GM23338 (cell line): Measurements from ENCODE around the gene CAMTA1. TPM values are rescaled to one million over a fixed set of nuclear protein-coding genes. Genes with fewer than 3 reads are reported as not detected.
A peak's percentile ranks its signal among the peaks of the same experiment; 100 is the strongest.

ENCODE experiments used
- ATAC-seq: fragments of 200-7000 bp; cut with Tn5 transposase; 3 replicates; pipeline ENCODE4 v1.9.1; 2020
- DNase-seq: peaks from one replicate; pipeline ENCODE4 v3.0.0-alpha.2; 2015; ENCODE audit warnings: low spot score
- H2AFZ ChIP-seq: fragments of 200-600 bp; sonication (generic); 2 replicates; pipeline ENCODE4 v1.8.0; 2016; ENCODE audit warnings: antibody characterized with exemption, mild to moderate bottlenecking, moderate library complexity
- H3F3A ChIP-seq: fragments of 200-600 bp; sonication (generic); replicated peaks from 2 replicates; pipeline ENCODE4 v1.8.0; 2017; ENCODE audit warnings: antibody characterized with exemption, mixed run types, low read depth
- H3K27ac ChIP-seq: fragments of 200-600 bp; sonication (generic); 2 replicates; pipeline ENCODE4 v1.6.1; 2016; ENCODE audit warnings: low read depth
- H3K27me3 ChIP-seq: fragments of 200-600 bp; sonication (generic); 2 replicates; pipeline ENCODE4 v1.8.0; 2016; ENCODE audit warnings: mild to moderate bottlenecking, mixed run types, moderate library complexity; ENCODE audit not compliant: insufficient read depth
- H3K36me3 ChIP-seq: fragments of 200-600 bp; sonication (generic); 2 replicates; pipeline ENCODE4 v1.8.0; 2016; ENCODE audit warnings: mild to moderate bottlenecking; ENCODE audit not compliant: insufficient read depth
- H3K4me1 ChIP-seq: fragments of 200-600 bp; sonication (generic); 2 replicates; pipeline ENCODE4 v1.8.0; 2016; ENCODE audit warnings: mild to moderate bottlenecking, moderate library complexity; ENCODE audit not compliant: insufficient read depth
- H3K4me2 ChIP-seq: fragments of 200-600 bp; sonication (generic); 2 replicates; pipeline ENCODE4 v1.7.1; 2017; ENCODE audit warnings: mixed run types
- H3K4me3 ChIP-seq: fragments of 200-600 bp; sonication (generic); 2 replicates; pipeline ENCODE4 v1.6.1; 2016; ENCODE audit warnings: mixed run types
- H3K79me2 ChIP-seq: fragments of 200-600 bp; sonication (generic); replicated peaks from 2 replicates; pipeline ENCODE4 v1.8.0; 2017; ENCODE audit warnings: mild to moderate bottlenecking; ENCODE audit not compliant: insufficient read depth
- H3K9me2 ChIP-seq: fragments of 200-600 bp; sonication (generic); 2 replicates; pipeline ENCODE4 v1.8.0; 2017; ENCODE audit not compliant: insufficient read depth
- H4K20me1 ChIP-seq: fragments of 200-600 bp; sonication (generic); replicated peaks from 2 replicates; pipeline ENCODE4 v1.8.0; 2017; ENCODE audit warnings: mild to moderate bottlenecking; ENCODE audit not compliant: insufficient read depth
- H3K27ac Mint-ChIP-seq: 2 replicates; pipeline ENCODE4 v1.8.0; 2020; ENCODE audit warnings: inconsistent platforms, mild to moderate bottlenecking, moderate library complexity, mixed read lengths
- H3K27me3 Mint-ChIP-seq: 3 replicates; pipeline ENCODE4 v1.8.0; 2022; ENCODE audit warnings: low read depth, mild to moderate bottlenecking, moderate library complexity, mixed read lengths, inconsistent platforms; ENCODE audit not compliant: insufficient read depth, poor library complexity
- H3K36me3 Mint-ChIP-seq: 3 replicates; pipeline ENCODE4 v1.8.0; 2021; ENCODE audit warnings: low read depth, mild to moderate bottlenecking, inconsistent platforms, moderate library complexity, mixed read lengths
- H3K4me1 Mint-ChIP-seq: 3 replicates; pipeline ENCODE4 v1.8.0; 2020; ENCODE audit warnings: mild to moderate bottlenecking, inconsistent platforms, mixed read lengths
- H3K4me3 Mint-ChIP-seq: 3 replicates; pipeline ENCODE4 v1.8.0; 2021; ENCODE audit warnings: moderate library complexity, mild to moderate bottlenecking, inconsistent platforms, mixed read lengths
- H3K9me3 Mint-ChIP-seq: 3 replicates; pipeline ENCODE4 v1.8.0; 2020; ENCODE audit warnings: moderate library complexity, mild to moderate bottlenecking, inconsistent platforms, mixed read lengths
- CREB1 ChIP-seq: fragments of 250-450 bp; sonication (Bioruptor Pico); IDR thresholded peaks from 2 replicates; pipeline ENCODE4 v1.5.0; 2020; ENCODE audit warnings: low read depth, mild to moderate bottlenecking, moderate library complexity
- CTCF ChIP-seq, 2 experiments: fragments of 200-600 bp in 1 of 2; sonication (generic) in 1 of 2; conservative IDR thresholded peaks; 2 replicates each; pipeline versions ENCODE4 v1.5.1 to v1.6.1; 2016 to 2017; ENCODE audit warnings: antibody characterized with exemption in 2 of 2, low read depth in 2 of 2, mild to moderate bottlenecking in 2 of 2, moderate library complexity in 1 of 2
- ETS1 ChIP-seq: IDR thresholded peaks from 2 replicates; pipeline ENCODE4 v1.6.1; 2016; ENCODE audit warnings: antibody characterized with exemption
- EZH2 ChIP-seq: fragments of 200-600 bp; sonication (generic); IDR thresholded peaks from one replicate; pipeline ENCODE4 v1.8.0; 2017; ENCODE audit warnings: antibody characterized with exemption, mild to moderate bottlenecking, low read depth; ENCODE audit not compliant: unreplicated experiment
- EZH2phosphoT487 ChIP-seq: fragments of 200-600 bp; sonication (generic); IDR thresholded peaks from one replicate; pipeline ENCODE4 v1.8.1; 2018; ENCODE audit warnings: antibody characterized with exemption; ENCODE audit not compliant: unreplicated experiment
- JUNB ChIP-seq: IDR thresholded peaks from one replicate; pipeline ENCODE4 v1.6.1; 2016; ENCODE audit warnings: antibody characterized with exemption; ENCODE audit not compliant: unreplicated experiment
- NANOG ChIP-seq: IDR thresholded peaks from 2 replicates; pipeline ENCODE4 v1.6.1; 2016; ENCODE audit warnings: antibody characterized with exemption, borderline replicate concordance
- POLR2AphosphoS5 ChIP-seq: IDR thresholded peaks from 2 replicates; pipeline ENCODE4 v1.6.1; 2016; ENCODE audit warnings: antibody characterized with exemption, low read depth
- REST ChIP-seq: IDR thresholded peaks from one replicate; pipeline ENCODE4 v1.6.1; 2018; ENCODE audit warnings: antibody characterized with exemption; ENCODE audit not compliant: unreplicated experiment
- STAT1 ChIP-seq: IDR thresholded peaks from one replicate; pipeline ENCODE4 v1.6.1; 2016; ENCODE audit warnings: antibody characterized with exemption; ENCODE audit not compliant: unreplicated experiment
- ZNF114 ChIP-seq: fragments of 250-450 bp; sonication (Bioruptor Pico); IDR thresholded peaks from 2 replicates; pipeline ENCODE4 v1.5.0; 2020; ENCODE audit warnings: mild to moderate bottlenecking, moderate library complexity
- ZNF331 ChIP-seq: fragments of 250-450 bp; sonication (Bioruptor Pico); IDR thresholded peaks from 2 replicates; pipeline ENCODE4 v1.5.0; 2020; ENCODE audit warnings: low read depth, mild to moderate bottlenecking, moderate library complexity
- ZNF462 ChIP-seq: fragments of 250-450 bp; sonication (Bioruptor Pico); IDR thresholded peaks from 2 replicates; pipeline ENCODE4 v1.5.0; 2020; ENCODE audit warnings: mild to moderate bottlenecking, moderate library complexity
- polyA plus RNA-seq: library from polyadenylated mRNA; unstranded; fragments of >200 nt; fragmentation: Nextera tagmentation; extraction: Ambion mirVana; gene quantifications from 2 replicates; pipeline ENCODE4 v1.2.1, GENCODE V29; 2016
- total RNA-seq: library from RNA; depleted of rRNA; stranded (reverse); fragments of >200 nt; shearing (Covaris generic); gene quantifications from 2 replicates; pipeline ENCODE4 v1.2.3, GENCODE V29; 2014

Gene CAMTA1
- total and polyA plus RNA-seq, 2 experiments from 2014 or later: 115 to 519 TPM

DNA sequence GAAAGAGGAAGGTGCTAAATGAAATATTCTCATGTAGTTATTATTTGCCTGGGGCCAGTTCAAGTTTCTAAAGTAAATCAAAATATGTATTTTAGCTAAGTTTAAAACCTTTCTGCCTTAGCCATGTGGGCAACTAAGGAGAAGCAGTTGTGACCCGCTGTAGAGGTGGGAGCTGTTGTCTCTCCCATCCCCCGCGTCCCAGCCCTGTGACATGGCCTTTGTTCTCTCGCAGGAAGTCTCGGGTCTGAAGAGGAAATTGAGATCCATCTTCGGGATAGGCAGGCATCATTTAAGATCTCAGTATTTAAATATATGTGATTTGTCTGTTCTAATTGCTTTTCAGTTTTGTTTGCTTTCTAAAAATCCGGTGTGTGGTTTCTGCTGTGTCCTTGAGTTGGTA is 121.5 kb downstream of the CAMTA1 start:
- ATAC-seq: peak; percentile 66
- peaks cover 15% of the 10 kb centered on the region for H3K27me3 Mint-ChIP-seq
- H3K9me3 Mint-ChIP-seq: no peaks in the 10 kb centered on the region
- TF ChIP-seq CTCF (conservative IDR thresholded peaks at IDR 0.05; ENCODE audit: low read depth in 2 of 2): no peak
- no peak for TF ChIP-seq JUNB
- TF ChIP-seq EZH2: no peak
- no peak for TF ChIP-seq EZH2phosphoT487
- TF ChIP-seq ZNF114 (CRISPR knock-in tag): no peak
- TF ChIP-seq NANOG: no peak
- TF ChIP-seq REST: no peak
- TF ChIP-seq ZNF462 (CRISPR knock-in tag): no peak
- TF ChIP-seq ZNF331 (CRISPR knock-in tag): no peak
- no peak for TF ChIP-seq STAT1
- TF ChIP-seq CREB1 (CRISPR knock-in tag): no peak
- no peak for TF ChIP-seq POLR2AphosphoS5
- no peak for TF ChIP-seq ETS1
- H3K4me3 ChIP-seq: no peak overlapping the region
- no peak overlapping the region for H3K27ac ChIP-seq
- DNase-seq: peak; percentile 77
- peaks cover 49% of the 10 kb centered on the region for H3K4me1 Mint-ChIP-seq
- H3K4me3 Mint-ChIP-seq: no peak overlapping the region
- H3K27ac Mint-ChIP-seq: peak overlapping the region; percentile 79
- H3K79me2 ChIP-seq: no peaks in the 10 kb centered on the region
- no peaks in the 10 kb centered on the region for H3K36me3 Mint-ChIP-seq
- no peaks in the 10 kb centered on the region for H4K20me1 ChIP-seq
- H3F3A ChIP-seq: no peaks in the 10 kb centered on the region
- H3K4me1 ChIP-seq: peaks cover 18% of the 10 kb centered on the region
- H3K36me3 ChIP-seq: no peaks in the 10 kb centered on the region
- H3K27me3 ChIP-seq: no peaks in the 10 kb centered on the region
- 0 out of 2 replicates have a peak, but pooled peaks cover 4% of the 10 kb centered on the region for H3K9me2 ChIP-seq
- peak overlapping the region; percentile 63 for H3K4me2 ChIP-seq
- no peak overlapping the region for H2AFZ ChIP-seq
